ENCODE data around the gene LGALS13.
"Not testable (repeated sequence)": the region's sequence is repeated elsewhere in the genome, so short reads cannot be mapped to it uniquely, and the experiment has no call there.

The LGALS13 gene

DNA sequence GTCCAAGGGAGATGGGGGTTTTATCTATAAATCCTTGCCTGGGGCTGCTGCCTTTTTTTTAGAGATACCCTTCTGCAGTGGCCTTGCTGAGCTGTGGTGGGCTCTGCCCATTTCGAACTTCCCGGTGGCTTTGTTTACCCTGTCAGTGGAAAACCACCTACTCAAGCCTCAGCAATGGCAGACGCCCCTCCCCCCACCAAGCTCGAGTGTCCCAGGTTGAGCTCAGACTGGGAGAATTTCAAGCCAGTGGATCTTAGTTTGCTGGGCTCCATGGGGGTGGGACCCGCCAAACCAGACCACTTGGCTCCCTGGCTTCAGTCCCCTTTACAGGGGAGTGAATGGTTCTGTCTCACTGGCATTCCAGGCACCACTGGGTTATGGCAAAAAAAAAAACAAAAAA is 21.6 kb downstream of the LGALS13 start:
- FAIRE-seq: no peak

DNA sequence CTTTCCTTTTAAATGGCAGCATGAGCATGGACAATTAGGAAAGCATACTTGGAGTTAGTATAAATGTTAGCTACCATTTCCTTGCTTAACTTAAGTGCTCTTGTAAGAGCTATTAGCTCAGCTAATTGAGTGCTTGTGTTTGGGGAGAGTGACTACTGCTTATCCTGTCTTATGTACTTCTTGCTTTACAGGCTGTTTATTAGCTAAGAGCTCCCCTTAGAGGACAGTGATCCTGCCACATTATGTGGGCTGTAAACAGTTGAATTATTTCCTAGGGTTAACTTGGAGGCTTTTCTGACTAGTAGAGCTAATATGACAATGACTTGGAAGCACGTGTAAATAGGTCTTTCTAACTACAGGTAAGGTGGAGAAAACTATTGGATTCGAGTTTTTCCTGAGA is 25.3 kb downstream of the LGALS13 start:
- FAIRE-seq: not testable (repeated sequence)

DNA sequence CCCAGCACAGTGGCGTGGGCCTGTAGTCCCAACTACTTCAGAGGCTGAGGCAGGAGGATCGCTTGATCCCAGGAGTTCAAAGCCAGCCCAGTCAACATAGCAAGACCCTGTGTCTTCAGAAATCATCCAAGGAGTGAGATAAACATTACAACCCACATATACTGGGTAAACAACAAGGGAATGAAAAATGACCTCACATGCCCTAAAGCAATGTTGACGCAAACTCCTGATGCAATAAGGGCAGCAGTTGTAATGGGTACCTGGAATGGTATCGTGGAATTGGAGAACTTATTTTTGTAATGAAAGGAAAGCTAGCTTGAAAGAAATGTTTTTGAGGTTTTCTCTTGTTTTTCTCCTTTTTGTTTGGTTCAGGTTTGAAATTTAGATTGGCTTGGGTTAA is 28.9 kb downstream of the LGALS13 start:
- no peak for FAIRE-seq

DNA sequence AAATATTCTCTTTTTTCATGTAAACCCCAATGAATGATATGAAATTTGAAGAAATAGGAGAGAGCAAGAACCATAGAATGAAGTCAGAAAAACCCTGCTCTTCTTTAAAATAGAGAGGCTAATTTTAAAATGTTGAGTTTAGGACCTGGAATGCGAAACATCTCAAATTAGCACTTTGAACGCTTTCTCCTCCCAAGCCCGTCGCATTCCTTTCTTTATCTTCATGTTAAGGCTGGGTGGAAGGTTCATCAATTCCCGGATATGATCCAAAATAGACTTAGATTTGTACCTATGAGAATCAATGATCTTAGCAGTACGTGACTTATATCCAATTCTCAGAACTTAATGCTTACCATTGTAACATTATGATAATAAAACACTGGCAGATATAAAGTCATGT is 29.3 kb downstream of the LGALS13 start:
- no peak for FAIRE-seq

DNA sequence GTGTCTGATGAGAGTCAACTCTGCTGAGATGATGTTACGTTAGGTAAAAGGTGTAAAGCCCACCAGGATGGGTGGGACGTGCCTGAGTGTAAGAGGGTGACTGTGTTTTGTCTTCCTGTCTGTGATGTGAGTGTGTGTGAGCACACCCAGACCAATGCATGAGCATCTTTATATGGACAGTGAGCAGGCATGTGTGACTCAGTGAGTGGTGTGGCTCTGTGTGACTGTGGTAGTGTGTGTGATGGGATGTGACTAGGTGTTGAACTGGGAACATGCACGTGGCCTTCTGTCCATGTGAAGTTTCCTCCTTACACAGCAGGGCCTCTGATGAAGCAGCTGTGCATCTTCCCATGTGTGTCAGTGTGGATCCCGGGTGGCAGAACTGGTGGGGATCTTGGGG is 35.6 kb downstream of the LGALS13 start:
- no peak for FAIRE-seq

DNA sequence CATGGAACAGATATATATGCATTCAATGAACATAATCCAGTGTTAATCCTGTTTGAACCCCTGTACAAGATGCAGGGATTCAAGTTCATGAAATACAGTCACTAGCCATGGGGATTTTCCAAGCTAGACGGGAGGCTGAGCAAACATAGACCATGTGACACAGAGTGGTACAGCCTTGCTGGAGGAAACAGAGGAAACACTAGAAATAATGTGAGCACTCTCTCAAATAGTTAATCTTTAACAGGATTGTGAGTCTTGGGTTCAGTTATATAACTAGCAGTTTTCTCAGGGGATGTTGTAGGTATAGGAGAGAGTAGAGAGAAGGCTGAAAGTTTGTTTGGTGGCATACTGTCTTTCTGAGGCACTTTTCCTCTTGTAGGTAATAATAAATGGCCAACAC is 39.4 kb downstream of the LGALS13 start:
- no peak for FAIRE-seq

DNA sequence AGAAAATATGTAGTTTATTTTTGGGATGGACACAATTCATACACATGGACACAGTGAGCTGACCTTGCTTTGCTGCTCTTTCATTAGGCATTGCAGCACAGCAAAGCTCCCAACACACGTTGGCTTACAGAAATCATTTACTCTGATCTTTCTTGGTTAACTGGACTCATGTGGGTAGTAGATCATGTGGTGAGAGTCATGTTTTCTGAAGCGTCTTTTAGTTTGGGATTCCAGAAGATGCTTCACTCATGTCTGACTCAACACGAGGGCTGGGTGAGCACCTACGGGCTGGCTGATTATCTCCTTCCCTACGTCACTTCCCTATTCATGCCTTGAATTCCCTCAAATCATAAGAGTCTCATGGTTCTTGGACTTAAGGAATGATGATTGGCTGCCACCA is 41.3 kb downstream of the LGALS13 start:
- no peak for FAIRE-seq

DNA sequence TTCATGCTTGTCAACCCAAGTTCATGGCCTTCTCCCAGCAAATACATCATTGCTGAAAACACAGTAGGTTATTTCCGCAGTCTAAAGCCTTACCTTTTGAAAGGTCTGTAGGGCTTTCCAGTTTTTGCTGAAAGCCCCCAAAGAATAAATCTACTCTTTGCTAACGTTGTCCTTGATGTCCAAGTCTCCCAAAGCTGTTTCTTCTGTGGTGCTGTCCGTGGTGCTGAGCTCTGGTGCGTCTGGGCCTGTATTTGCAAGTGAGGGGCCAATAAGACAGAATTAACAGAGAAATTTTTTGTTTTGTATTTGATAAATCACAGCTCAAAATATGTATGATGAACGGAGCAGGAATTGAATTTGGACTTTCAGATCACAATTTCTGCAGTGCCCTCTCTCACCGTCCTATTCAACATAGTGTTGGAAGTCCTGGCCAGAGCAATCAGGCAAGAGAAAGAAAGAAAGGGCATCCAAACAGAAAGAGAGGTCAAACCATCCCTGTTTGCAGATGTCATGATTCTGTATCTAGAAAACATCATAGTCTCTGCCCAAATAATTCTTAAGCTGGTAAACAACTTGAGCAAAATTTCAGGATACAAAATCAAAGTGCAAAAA is 43.6 kb downstream of the LGALS13 start:
- FAIRE-seq: no peak

DNA sequence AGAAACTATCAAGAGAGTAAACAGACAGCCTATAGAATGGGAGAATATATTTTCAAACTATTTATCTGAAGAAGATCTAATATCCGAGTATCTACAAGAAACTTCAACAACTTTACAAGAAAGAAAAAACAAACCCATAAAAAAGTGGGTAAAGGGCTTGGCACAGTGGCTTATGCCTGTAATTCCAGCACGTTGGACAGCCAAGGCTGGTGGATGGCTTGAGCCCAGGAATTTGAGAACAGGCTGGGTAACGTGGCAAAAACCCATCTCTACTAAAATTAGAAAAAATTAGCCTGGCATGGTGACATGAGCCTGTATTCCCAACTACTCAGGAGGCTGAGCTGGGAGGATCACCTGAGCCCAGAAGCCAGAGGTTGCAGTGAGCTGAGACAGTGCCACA is 45.6 kb downstream of the LGALS13 start:
- FAIRE-seq: no peak

DNA sequence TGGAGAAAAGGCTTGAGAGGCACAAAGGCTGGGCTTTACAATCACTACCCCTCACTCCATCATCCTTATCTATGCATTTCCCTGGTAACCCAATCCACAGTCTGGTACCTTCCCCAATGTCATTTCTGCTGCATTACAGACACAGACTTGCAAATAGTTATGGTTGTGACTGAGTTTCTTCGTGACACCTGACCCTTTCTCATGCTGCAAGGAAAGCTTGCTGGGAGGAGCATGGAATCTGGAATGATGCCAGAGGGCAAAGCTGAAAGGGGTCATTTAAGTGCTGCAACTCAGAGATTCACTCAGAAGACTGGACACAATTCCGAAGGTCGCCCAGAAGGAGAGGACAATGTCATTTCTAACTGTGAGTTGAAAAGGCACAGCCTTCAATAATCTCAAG is 53.3 kb downstream of the LGALS13 start, which contains the start of gene LGALS16:
LGALS16 (plus strand) TSS at position 301 of the 400 bp plus-strand sequence; CDS start at position 350, 49 bp downstream.
- FAIRE-seq: no peak

All from TTC549 (cell line).